Kidney epithelial cell (primary cell): ENCODE measurements around the gene POLA2. TPM values are rescaled to one million over a fixed set of nuclear protein-coding genes. Genes with fewer than 3 reads are reported as not detected.
A peak's percentile ranks its signal among the peaks of the same experiment; 100 is the strongest.
"Not testable (repeated sequence)": the region's sequence is repeated elsewhere in the genome, so short reads cannot be mapped to it uniquely, and the experiment has no call there.

ENCODE experiments used
- DNase-seq: peaks from one replicate; pipeline ENCODE4 v3.0.0-alpha.2; 2010; ENCODE audit warnings: low read depth
- H3K27me3 ChIP-seq: 2 replicates; pipeline ENCODE4 v1.6.0; 2011; ENCODE audit warnings: low read length; ENCODE audit not compliant: control insufficient read depth, insufficient read depth
- H3K36me3 ChIP-seq: 2 replicates; pipeline ENCODE4 v1.5.1; 2011; ENCODE audit warnings: low read length; ENCODE audit not compliant: control insufficient read depth, insufficient read depth
- H3K4me3 ChIP-seq: 2 replicates; pipeline ENCODE4 v1.5.1; 2011; ENCODE audit warnings: low read depth, mild to moderate bottlenecking, control low read depth, low read length
- CTCF ChIP-seq: IDR thresholded peaks from 2 replicates; pipeline ENCODE4 v1.5.1; 2011; ENCODE audit warnings: mild to moderate bottlenecking, moderate library complexity, low read length, control low read depth, inconsistent platforms; ENCODE audit not compliant: insufficient read depth, poor library complexity, severe bottlenecking
- total RNA-seq: library from RNA; depleted of rRNA; stranded (reverse); fragments of >200 nt; gene quantifications from 2 replicates; pipeline ENCODE4 v1.2.3, GENCODE V29; 2015

POLA2 gene
- total RNA-seq, 1 donor from 2014 or later: 11.5 TPM

- no peaks in the 10 kb centered on the region for H3K27me3 ChIP-seq
- H3K4me3 ChIP-seq: no peak overlapping the region
- no peak for DNase-seq
- no peak for TF ChIP-seq CTCF
- H3K36me3 ChIP-seq: no peaks in the 10 kb centered on the region
Measured at GRCh38 chr11:65323813-65324212, 62.1 kb downstream of the POLA2 start.

GRCh38 chr11:65325435-65325834 lies 63.7 kb downstream of the POLA2 start:
- Histone ChIP-seq H3K36me3 (no peaks in the 10 kb centered on the region), H3K4me3 (no peak overlapping the region), H3K27me3 (no peaks in the 10 kb centered on the region)
- TF ChIP-seq CTCF: no peak
- DNase-seq: no peak

- no peak for TF ChIP-seq CTCF
- Histone ChIP-seq H3K36me3 (no peaks in the 10 kb centered on the region), H3K4me3 (no peak overlapping the region), H3K27me3 (no peaks in the 10 kb centered on the region)
- no peak for DNase-seq
Measured at GRCh38 chr11:65327021-65327420, 65.3 kb downstream of the POLA2 start.

GRCh38 chr11:65329478-65329877 lies 67.7 kb downstream of the POLA2 start:
- Histone ChIP-seq H3K4me3 (no peak overlapping the region), H3K36me3 (no peaks in the 10 kb centered on the region), H3K27me3 (no peaks in the 10 kb centered on the region)
- TF ChIP-seq CTCF: no peak
- DNase-seq: no peak

GRCh38 chr11:65329944-65330403 lies 68.2 kb downstream of the POLA2 start:
- peak; percentile 69 for TF ChIP-seq CTCF
- peak; percentile 62 for DNase-seq
- Histone ChIP-seq H3K36me3 (no peaks in the 10 kb centered on the region), H3K27me3 (no peaks in the 10 kb centered on the region), H3K4me3 (no peak overlapping the region)

- no peaks in the 10 kb centered on the region for H3K36me3 ChIP-seq
Measured at GRCh38 chr11:65330544-65330943, 68.8 kb downstream of the POLA2 start.

GRCh38 chr11:65332591-65332990 lies 70.8 kb downstream of the POLA2 start:
- DNase-seq, H3K36me3 ChIP-seq, H3K4me3 ChIP-seq, H3K27me3 ChIP-seq: not testable (repeated sequence)

More at GRCh38 chr11:65330544-65330943, 68.8 kb downstream of the POLA2 start:
- no peak for DNase-seq
- no peak overlapping the region for H3K4me3 ChIP-seq
- no peak for TF ChIP-seq CTCF
- H3K27me3 ChIP-seq: no peaks in the 10 kb centered on the region
